ENCODE data around the gene SLC19A1.
A peak's percentile ranks its signal among the peaks of the same experiment; 100 is the strongest.

Gene SLC19A1

GRCh38 chr21:45543710-45544448 is 1.6 kb upstream of the SLC19A1 start:
- DNase-seq = no peak

DNA sequence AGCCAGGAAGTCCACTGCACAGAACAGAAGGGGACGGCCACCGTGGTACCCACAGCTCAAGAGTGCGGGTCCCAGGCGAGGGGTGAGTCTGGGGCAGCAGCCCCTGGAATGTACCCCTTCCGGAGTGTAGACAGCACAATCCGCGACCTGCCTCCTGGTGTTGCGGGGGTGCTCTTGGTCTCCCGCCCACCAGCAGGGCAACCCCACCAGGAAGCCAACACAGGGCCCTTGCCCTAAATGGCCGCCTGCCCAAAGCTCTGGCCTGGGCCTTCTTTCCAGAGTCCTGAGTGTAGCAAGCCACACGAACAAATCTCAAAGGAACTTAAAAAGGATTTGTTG is 1.1 kb upstream of the SLC19A1 start:
- no peak for DNase-seq

GRCh38 chr21:45542667-45543370 is 579 bp upstream of the SLC19A1 start:
- no peak for DNase-seq

GRCh38 chr21:45541221-45542039 is 810 bp downstream of the SLC19A1 start:
- DNase-seq = peak; percentile 38

DNA sequence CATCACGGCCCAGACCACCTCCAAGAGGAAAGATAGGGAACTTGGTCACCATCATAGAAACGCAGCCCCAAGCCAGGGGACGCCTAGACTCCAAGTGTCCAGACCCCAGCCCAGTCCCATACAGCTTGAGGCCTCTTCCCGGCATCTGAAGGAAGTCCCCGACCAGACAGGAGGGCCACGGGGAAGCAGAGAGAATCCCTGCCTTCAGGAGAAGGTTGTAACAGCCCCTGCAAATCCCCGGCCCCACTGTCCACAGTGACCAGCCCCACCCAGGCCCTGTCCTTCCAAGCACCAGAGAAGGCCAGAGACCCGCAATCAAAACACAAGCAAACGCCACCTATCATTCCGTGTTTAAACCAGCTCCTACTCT is 1.7 kb downstream of the SLC19A1 start:
- DNase-seq = no peak

DNA sequence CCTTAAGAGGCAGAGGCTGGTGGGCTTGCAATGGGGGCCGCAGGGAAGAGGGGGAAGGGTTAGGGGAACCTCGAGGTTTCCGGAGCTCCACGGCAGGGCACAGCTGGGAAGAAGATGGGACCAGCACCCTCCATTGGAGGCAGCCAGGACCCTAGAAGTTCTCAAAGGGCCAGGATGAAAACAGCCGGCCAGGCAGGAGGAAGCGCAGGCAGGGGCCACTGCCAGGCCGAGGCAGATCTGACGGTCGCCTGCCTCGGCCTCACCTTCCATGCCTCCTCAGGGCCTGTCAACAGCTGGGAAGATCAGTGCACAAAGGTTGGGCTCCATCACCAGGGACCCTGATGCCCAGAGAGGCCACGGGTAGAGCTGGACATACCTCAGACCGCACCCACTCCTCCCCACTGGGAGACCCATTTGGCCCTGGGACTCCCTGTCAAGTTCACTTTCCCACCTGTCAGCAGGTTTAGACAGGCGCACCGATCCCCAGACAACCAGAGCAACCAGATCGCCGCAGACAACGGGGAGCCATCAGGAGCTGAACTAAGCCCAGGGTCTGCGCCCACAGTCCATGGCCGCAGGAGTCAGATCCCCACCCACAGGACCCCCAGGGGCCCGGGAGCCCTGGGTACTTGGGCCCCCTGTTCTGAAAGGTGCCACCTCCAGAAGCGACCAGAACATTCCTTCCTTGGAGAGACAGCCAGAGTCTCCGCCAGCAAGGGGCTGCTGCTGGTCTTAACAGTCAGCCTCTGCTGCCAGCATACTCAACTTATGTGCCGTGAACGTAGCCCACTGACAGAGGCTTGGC is 2.2 kb downstream of the SLC19A1 start:
- no peak for DNase-seq

- no peak for DNase-seq
Observed at GRCh38 chr21:45539046-45539795, 3.0 kb downstream of the SLC19A1 start.

DNA sequence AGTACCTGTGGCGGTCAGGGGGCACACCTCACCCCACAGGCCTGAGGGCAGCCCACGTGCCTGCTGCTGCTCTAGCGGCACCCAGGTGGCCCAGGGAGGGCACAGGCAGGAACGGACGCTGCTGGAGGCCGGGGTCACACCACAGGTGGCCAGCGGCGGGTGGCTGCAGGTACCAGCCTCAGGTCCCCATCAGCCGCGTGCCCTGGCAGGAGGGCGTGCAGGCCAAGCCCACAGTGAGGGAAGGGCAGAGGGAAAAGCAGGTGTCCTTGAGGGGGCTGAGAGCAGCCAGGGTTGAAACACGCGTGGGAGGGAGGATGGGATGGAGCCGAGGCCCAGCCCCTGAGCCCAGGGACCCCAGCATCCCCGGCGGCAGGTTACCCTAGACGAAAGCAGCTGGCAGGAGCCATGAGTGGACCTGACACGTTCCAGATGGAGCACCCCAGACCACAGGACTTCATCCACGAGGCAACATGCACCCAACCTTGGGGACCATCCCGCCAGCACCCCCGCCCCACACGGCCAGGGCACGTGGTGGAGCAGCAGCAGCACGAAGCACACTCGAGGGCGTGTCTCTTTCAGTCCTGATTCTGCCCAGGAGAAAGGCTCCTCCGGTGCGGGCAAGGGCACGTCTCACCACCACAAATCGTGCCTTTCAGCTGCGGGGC is 3.7 kb downstream of the SLC19A1 start:
- DNase-seq = no peak

- no peak for DNase-seq
Observed at GRCh38 chr21:45537746-45538291, 4.4 kb downstream of the SLC19A1 start.

DNA sequence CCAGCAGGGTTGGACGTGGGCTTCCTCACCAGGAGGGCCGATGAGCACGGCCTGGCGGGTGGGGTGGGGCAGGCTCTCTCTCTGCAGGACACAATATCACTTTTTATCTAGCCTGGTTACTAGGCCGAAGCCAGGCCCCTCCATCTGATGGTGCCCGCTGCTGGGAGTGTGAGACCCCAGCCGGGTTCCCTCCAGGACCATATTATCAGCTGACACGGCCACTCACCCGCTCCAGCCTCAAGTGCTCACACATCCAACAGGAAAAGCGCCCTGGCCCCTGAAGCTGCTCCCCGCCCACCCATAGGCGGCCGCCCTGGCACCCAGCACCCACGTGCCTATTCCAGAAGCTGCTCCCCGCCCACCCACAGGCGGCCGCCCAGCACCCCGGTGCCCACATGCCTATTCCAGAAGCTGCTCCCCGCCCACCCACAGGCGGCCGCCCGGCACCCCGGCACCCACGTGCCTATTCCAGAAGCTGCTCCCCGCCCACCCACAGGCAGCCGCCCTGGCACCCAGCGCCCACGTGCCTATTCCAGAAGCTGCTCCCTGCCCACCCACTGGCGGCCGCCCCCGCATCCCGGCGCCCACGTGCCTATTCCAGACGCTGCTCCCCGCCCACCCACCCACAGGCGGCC is 5.0 kb downstream of the SLC19A1 start:
- no peak for DNase-seq

DNA sequence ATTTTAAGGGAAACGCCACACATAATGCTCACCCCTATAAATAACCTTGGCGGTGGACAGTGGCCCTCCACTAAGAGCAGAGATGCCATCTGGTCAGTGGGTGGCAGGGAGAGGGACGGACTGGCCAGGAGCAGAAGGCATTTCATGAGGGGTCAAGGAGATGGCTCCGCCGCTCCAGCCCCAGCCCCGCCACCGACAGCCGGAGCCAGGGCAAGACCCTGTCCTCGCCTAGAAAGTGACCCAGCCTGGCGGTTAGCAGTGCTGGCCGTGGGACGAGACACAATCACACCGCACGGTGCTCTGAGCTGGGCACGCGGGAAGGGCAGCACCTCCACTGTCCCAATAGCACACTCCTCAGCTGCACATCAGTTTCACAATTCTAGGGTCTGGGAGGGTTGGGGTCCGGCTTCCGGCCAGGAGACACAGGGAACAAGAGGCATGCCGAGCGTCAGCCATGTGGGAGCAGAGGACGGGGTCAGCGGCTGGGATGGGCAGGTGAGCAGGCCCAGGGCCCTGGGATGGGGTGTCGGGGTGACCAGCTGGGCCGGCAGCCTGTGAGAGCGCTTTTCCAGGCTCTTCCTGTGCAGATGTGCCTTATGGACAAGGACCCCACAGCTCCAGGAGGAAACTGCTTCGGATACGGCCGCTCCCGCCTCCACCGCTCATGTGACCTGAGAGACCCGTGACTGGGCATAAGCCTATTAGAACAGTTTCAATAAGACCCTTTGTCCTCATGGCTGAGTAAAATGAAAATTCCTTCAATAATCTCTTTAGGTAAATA is 5.7 kb downstream of the SLC19A1 start:
- DNase-seq = no peak

DNA sequence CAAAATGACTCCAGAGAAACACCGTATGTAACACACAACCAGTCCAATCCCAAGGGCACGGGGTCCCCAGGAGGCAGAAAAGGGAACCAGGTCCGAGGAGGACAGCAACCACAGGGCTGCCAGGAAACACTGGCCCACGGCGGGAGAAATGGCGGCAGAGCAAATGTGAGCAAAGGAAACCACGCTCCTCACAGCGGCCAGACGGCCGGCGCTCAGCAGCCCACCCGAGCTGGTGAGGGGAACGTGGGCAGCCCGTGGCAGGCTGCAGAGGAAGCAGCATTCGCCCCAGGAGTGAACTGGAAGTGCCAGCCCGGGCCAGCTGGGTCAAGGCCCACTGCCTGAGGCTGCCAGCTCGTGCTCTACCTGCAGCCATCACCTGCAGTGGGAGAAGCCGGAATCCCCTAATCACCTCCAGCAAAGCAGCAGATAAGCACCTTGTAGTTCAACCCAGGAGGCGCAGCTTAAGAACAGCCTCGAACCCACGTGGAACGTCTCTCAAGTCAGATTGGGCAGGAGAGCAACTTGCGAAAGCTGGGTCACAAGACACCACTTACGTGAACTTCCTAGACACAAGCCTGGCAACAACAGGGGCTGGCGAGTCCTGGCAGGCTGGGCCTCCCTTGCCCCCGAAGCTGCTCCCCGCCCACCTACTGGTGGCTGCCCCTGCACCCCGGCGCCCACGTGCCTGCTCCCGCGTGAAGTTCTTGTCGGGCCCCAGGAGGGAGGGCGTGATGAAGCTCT is 6.7 kb downstream of the SLC19A1 start:
- no peak for DNase-seq

- peak; percentile 83 for DNase-seq
Observed at GRCh38 chr21:45534636-45535331, 7.5 kb downstream of the SLC19A1 start.

GRCh38 chr21:45533846-45534635 is 8.2 kb downstream of the SLC19A1 start:
- no peak for DNase-seq

DNA sequence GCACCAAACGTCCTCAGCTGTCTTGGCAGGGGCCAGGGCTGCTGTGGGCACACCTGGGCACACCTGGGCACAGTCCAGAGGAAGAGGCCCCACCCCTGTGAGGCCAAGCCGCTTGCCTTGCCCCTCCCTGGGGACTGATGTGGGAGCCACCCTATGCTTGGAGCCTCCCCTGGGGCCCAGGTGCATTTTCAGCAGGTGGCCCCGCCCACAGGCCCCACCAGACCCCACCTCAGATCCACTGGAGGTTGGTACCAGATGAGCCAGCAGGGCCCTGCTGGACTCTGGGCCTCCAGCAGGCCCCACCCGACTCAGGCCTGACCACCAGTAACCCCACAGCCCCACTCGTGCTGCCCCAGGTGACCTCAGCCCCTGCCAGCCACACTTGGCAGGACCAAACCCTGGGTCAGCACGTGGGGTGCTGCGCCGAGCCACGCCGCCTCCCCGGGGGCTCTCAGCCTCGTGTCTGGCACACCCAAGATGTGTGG is 8.8 kb downstream of the SLC19A1 start:
- no peak for DNase-seq

DNA sequence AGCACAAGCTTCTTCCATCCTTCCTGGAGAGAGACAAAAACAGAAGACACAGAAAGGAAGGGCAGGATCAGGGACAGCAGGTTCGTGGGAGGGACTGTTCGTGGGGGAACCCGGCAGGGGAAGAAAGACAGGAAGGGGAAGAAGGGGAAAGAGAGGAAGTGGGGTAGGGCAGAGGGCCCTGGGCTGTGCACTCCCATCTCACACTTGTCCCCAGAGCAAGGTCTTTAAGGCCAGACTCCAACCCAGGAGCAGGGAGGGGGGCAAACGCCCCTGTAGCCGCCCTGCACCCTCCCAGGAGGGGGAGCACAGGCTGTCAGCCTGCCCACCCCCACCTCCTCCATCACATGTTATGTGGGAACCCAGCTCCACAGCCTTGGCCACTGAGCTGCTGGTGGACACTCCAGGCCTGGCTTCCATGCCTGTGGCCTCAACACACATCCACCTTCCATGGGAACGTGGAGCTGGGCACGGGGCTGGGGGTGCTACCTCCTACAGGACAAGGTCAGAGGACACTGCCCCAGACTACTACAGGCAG is 9.3 kb downstream of the SLC19A1 start:
- DNase-seq = no peak

Data from DMS79 treated with DMSO at 0.1 percent for 48 hours (cell line).